ENCODE data around the gene RTF1.
"Not testable (repeated sequence)": the region's sequence is repeated elsewhere in the genome, so short reads cannot be mapped to it uniquely, and the experiment has no call there.

RTF1 gene

GRCh38 chr15:41416742-41417417 is at the start of gene RTF1:
TSS of gene RTF1 (plus strand) at chr15:41417095. CDS start at chr15:41417116, 21 bp downstream.
- peak; percentile 87 for DNase-seq (ENCODE audit: low read depth)

- no peak for DNase-seq (ENCODE audit: low read depth)
Observed at GRCh38 chr15:41367418-41367817, 49.5 kb upstream of the RTF1 start.

- no peak for DNase-seq (ENCODE audit: low read depth)
Observed at GRCh38 chr15:41377978-41378377, 38.9 kb upstream of the RTF1 start.

GRCh38 chr15:41383974-41384749 is 32.7 kb upstream of the RTF1 start:
- DNase-seq (ENCODE audit: low read depth): not testable (repeated sequence)

- DNase-seq (ENCODE audit: low read depth): no peak
Observed at GRCh38 chr15:41387646-41388045, 29.2 kb upstream of the RTF1 start.

- no peak for DNase-seq (ENCODE audit: low read depth)
Observed at GRCh38 chr15:41392659-41393058, 24.2 kb upstream of the RTF1 start.

GRCh38 chr15:41394924-41395323 is 22.0 kb upstream of the RTF1 start:
- DNase-seq (ENCODE audit: low read depth): peak; percentile 61

- no peak for DNase-seq (ENCODE audit: low read depth)
Observed at GRCh38 chr15:41396111-41396510, 20.8 kb upstream of the RTF1 start.

- no peak for DNase-seq (ENCODE audit: low read depth)
Observed at GRCh38 chr15:41401904-41402267, 15.0 kb upstream of the RTF1 start.

GRCh38 chr15:41407341-41407740 is 9.6 kb upstream of the RTF1 start:
- DNase-seq (ENCODE audit: low read depth): no peak

GRCh38 chr15:41408234-41408641 is 8.7 kb upstream of the RTF1 start:
- DNase-seq (ENCODE audit: low read depth): peak; percentile 26

GRCh38 chr15:41411031-41411430 is 5.9 kb upstream of the RTF1 start:
- DNase-seq (ENCODE audit: low read depth): no peak

GRCh38 chr15:41411441-41411840 is 5.5 kb upstream of the RTF1 start:
- DNase-seq (ENCODE audit: low read depth): no peak

GRCh38 chr15:41416128-41416741 is 660 bp upstream of the RTF1 start:
- DNase-seq (ENCODE audit: low read depth): no peak

GRCh38 chr15:41417418-41418195 is 712 bp downstream of the RTF1 start:
- peak; percentile 50 for DNase-seq (ENCODE audit: low read depth)

- no peak for DNase-seq (ENCODE audit: low read depth)
Observed at GRCh38 chr15:41423979-41424659, 7.2 kb downstream of the RTF1 start.

GRCh38 chr15:41424809-41425208 is 7.9 kb downstream of the RTF1 start:
- DNase-seq (ENCODE audit: low read depth): no peak

- not testable (repeated sequence) for DNase-seq (ENCODE audit: low read depth)
Observed at GRCh38 chr15:41425907-41426306, 9.0 kb downstream of the RTF1 start.

- DNase-seq (ENCODE audit: low read depth): no peak
Observed at GRCh38 chr15:41429003-41429890, 12.4 kb downstream of the RTF1 start.

GRCh38 chr15:41435037-41435786 is 18.3 kb downstream of the RTF1 start:
- DNase-seq (ENCODE audit: low read depth): peak; percentile 10
